Bronchial epithelial cell (primary cell): ENCODE results near the gene TAGLN. TPM values are rescaled to one million over a fixed set of nuclear protein-coding genes. Genes with fewer than 3 reads are reported as not detected.
A peak's percentile ranks its signal among the peaks of the same experiment; 100 is the strongest.
"Not testable (repeated sequence)": the region's sequence is repeated elsewhere in the genome, so short reads cannot be mapped to it uniquely, and the experiment has no call there.

Source experiments
- DNase-seq: peaks from one replicate; pipeline ENCODE4 v3.0.0-alpha.2; 2010; ENCODE audit warnings: low read depth
- FAIRE-seq: peaks from 2 replicates; lab custom pipeline; 2011; peaks lifted over from hg19 to GRCh38; lab: Jason Lieb, UNC
- H3K27me3 ChIP-seq: 2 replicates; pipeline ENCODE4 v1.5.1; 2011; ENCODE audit warnings: low read length; ENCODE audit not compliant: control insufficient read depth, insufficient read depth
- H3K36me3 ChIP-seq: 2 replicates; pipeline ENCODE4 v1.5.1; 2011; ENCODE audit warnings: low read length; ENCODE audit not compliant: control insufficient read depth, insufficient read depth
- H3K4me3 ChIP-seq: 2 replicates; pipeline ENCODE4 v1.5.1; 2011; ENCODE audit warnings: mild to moderate bottlenecking, low read depth, low read length, control low read depth
- total RNA-seq: library from RNA; depleted of rRNA; stranded (reverse); fragments of >200 nt; gene quantifications from 2 replicates; pipeline ENCODE4 v1.2.1, GENCODE V29; 2014
- TF ChIP-seq, protein P1 (sequence below): IDR thresholded peaks from 2 replicates; pipeline ENCODE4 v1.5.1; 2011; ENCODE audit warnings: mild to moderate bottlenecking, moderate library complexity, low read length, control low read depth, inconsistent platforms; ENCODE audit not compliant: insufficient read depth, severe bottlenecking

TAGLN gene
- total RNA-seq, 1 donor from 2014 or later, result 12.4 TPM

DNA sequence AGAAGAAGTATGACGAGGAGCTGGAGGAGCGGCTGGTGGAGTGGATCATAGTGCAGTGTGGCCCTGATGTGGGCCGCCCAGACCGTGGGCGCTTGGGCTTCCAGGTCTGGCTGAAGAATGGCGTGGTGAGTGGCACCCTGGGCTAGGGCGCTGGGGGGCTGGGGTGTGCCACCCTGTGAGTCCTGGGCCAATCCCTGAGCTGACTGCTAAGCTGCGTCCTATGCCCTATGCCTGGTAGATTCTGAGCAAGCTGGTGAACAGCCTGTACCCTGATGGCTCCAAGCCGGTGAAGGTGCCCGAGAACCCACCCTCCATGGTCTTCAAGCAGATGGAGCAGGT lies 3.9 kb downstream of the TAGLN start:
- FAIRE-seq, result no peak
- H3K27me3 ChIP-seq, result no peaks in the 10 kb centered on the region
- TF ChIP-seq, protein P1, sequence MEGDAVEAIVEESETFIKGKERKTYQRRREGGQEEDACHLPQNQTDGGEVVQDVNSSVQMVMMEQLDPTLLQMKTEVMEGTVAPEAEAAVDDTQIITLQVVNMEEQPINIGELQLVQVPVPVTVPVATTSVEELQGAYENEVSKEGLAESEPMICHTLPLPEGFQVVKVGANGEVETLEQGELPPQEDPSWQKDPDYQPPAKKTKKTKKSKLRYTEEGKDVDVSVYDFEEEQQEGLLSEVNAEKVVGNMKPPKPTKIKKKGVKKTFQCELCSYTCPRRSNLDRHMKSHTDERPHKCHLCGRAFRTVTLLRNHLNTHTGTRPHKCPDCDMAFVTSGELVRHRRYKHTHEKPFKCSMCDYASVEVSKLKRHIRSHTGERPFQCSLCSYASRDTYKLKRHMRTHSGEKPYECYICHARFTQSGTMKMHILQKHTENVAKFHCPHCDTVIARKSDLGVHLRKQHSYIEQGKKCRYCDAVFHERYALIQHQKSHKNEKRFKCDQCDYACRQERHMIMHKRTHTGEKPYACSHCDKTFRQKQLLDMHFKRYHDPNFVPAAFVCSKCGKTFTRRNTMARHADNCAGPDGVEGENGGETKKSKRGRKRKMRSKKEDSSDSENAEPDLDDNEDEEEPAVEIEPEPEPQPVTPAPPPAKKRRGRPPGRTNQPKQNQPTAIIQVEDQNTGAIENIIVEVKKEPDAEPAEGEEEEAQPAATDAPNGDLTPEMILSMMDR, result no peak
- no peak overlapping the region for H3K4me3 ChIP-seq
- H3K36me3 ChIP-seq, result peaks cover 6% of the 10 kb centered on the region
- no peak for DNase-seq

DNA sequence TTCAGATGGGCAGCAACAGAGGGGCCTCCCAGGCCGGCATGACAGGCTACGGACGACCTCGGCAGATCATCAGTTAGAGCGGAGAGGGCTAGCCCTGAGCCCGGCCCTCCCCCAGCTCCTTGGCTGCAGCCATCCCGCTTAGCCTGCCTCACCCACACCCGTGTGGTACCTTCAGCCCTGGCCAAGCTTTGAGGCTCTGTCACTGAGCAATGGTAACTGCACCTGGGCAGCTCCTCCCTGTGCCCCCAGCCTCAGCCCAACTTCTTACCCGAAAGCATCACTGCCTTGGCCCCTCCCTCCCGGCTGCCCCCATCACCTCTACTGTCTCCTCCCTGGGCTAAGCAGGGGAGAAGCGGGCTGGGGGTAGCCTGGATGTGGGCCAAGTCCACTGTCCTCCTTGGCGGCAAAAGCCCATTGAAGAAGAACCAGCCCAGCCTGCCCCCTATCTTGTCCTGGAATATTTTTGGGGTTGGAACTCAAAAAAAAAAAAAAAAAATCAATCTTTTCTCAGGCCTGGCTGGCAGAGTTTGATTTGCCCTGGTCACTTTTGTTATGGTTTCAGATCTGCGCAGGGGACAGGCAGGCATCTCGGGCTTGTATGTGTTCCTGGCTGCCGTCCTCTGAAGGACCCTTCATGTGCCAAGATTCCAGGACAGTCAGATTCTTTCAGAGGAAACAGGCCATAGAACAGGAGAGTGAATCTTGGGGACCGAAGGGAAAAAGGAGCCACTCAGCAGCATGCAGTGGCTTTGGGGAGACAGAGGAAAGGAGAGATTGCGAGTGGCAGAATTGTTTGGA lies 5.3 kb downstream of the TAGLN start:
- FAIRE-seq (no peak), DNase-seq (no peak)
- Histone ChIP-seq H3K27me3 (no peaks in the 10 kb centered on the region), H3K36me3 (peaks cover 6% of the 10 kb centered on the region), H3K4me3 (no peak overlapping the region)
- TF ChIP-seq, protein P1, result no peak

- DNase-seq (no peak), FAIRE-seq (no peak)
- TF ChIP-seq, protein P1, result no peak
- Histone ChIP-seq H3K27me3 (no peaks in the 10 kb centered on the region), H3K36me3 (peaks cover 6% of the 10 kb centered on the region), H3K4me3 (no peak overlapping the region)
These were observed 6.1 kb downstream of the TAGLN start for GRCh38 chr11:117205211-117205818.

DNA sequence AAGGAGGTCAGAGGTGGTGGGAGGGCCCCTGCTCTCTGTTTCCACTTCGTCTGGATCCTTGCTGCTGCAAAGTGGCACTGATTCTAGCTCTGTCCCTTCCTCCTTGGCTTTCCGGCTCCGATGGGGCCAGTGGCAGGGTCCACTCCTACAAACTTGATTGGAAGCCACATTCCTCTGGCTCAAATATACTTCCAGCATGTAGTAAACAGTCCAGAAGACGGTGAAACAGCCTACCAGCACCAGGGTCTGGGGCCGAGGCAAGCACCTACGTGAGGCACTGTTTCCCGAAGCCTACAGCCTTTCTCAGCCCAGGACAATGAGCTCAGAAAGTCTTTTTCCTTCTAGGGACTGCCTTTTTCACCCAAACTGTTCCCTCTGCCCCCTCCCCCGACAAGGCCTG lies 6.9 kb downstream of the TAGLN start:
- DNase-seq, H3K27me3 ChIP-seq, H3K36me3 ChIP-seq, FAIRE-seq, H3K4me3 ChIP-seq: not testable (repeated sequence)

GRCh38 chr11:117206859-117207258 lies 7.7 kb downstream of the TAGLN start:
- FAIRE-seq, DNase-seq: not testable (repeated sequence)

GRCh38 chr11:117207481-117207880 lies 8.3 kb downstream of the TAGLN start:
- H3K27me3 ChIP-seq, H3K4me3 ChIP-seq, DNase-seq, H3K36me3 ChIP-seq: not testable (repeated sequence)
- peak; percentile 98 for FAIRE-seq

More at GRCh38 chr11:117206859-117207258, 7.7 kb downstream of the TAGLN start:
- not testable (repeated sequence) for H3K36me3 ChIP-seq, H3K4me3 ChIP-seq, H3K27me3 ChIP-seq

DNA sequence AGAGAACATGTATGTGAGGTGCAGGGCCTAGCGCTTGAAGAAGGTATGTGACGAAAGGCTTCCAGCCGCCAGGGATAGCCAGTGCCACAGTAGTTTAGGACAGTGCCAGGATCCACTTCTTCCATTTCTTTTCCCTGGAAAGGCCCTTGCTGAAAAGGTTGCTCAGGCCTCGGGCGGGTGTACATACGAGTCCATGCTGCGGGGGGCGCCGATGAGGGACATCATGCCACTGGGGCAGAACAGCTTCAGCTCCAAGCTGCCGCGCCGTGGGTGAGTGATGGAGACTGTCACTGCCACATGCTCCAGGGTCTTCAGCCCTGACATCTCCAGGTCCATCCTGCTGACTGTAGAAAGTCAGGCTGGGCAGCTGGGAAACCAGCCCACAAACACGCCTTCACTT lies 9.5 kb downstream of the TAGLN start:
- not testable (repeated sequence) for FAIRE-seq, H3K36me3 ChIP-seq, H3K27me3 ChIP-seq, DNase-seq, H3K4me3 ChIP-seq

DNA sequence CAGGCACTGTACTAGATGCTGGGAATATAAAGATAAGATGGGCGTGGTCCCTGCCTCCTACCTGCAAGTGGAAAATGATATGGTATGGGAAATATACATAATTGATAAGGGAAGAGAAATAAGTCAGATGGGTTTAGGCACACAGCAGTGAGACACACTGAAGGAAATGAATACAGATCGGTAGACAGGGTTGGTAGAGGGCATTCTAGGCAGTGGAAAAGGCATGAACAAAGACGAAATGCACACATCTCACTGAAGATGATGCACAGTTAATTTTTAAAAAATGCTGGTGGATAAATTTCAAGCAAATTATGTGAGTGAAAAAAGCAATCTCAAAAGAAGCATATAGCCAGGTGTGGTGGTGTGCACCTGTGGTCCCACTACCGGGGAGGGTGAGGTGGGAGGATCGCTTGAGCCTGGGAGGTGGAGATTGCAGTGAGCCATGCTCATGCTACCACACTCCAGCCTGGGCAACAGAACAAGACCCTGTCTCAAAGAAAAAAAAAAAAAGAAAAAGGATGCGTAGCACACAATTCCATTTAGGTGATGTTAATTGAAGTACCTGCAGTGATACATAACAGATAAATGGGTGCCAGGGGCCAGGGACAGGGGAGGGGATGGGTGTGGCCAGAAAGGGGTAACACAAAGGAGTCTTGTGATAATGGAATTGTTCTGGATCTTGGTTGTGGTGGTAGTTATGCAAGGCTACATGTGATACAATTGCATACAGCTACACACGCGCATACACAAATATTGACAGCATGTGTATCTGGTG lies 10.4 kb downstream of the TAGLN start:
- not testable (repeated sequence) for H3K4me3 ChIP-seq, H3K27me3 ChIP-seq, H3K36me3 ChIP-seq, FAIRE-seq
- DNase-seq, result peak; percentile 10
